ENCODE data around the gene NOTO. TPM values are rescaled to one million over a fixed set of nuclear protein-coding genes. Genes with fewer than 3 reads are reported as not detected.

The NOTO gene
- polyA plus RNA-seq, 1 donor (not counting 4 experiments of a cell fraction or from before 2014, with no cell fraction given), result not detected

DNA sequence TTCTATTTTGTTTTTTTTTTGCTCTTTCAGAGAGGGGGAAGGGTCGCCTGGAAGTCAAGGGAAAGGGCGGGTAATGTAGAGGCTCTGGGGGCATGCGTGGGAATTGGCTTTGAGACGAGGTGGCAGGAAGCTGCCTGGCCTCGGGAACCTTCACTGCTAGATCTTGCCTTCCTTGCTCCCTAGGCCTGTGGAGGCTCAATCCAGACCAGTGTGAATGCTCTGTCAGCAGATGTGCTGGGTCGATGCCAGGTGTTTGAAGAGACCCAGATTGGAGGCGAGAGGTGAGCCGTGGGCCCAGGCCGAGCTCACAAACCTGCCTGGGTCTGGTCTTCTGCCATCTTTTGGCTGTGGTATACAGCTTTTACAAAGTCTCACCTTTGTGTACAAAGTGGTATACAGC, 47.3 kb downstream of the NOTO start:
- FAIRE-seq, result no peak
- H3K27me3 ChIP-seq (ENCODE audit: control insufficient read depth, extremely low read depth, insufficient read depth, low read length), result no peaks in the 10 kb centered on the region
- no peak overlapping the region for H3K4me3 ChIP-seq (ENCODE audit: control insufficient read depth in 2 of 3, extremely low read depth in 1 of 3, insufficient read depth in 2 of 3, low read depth in 1 of 3, low read length in 3 of 3)
- TF ChIP-seq, protein P1, sequence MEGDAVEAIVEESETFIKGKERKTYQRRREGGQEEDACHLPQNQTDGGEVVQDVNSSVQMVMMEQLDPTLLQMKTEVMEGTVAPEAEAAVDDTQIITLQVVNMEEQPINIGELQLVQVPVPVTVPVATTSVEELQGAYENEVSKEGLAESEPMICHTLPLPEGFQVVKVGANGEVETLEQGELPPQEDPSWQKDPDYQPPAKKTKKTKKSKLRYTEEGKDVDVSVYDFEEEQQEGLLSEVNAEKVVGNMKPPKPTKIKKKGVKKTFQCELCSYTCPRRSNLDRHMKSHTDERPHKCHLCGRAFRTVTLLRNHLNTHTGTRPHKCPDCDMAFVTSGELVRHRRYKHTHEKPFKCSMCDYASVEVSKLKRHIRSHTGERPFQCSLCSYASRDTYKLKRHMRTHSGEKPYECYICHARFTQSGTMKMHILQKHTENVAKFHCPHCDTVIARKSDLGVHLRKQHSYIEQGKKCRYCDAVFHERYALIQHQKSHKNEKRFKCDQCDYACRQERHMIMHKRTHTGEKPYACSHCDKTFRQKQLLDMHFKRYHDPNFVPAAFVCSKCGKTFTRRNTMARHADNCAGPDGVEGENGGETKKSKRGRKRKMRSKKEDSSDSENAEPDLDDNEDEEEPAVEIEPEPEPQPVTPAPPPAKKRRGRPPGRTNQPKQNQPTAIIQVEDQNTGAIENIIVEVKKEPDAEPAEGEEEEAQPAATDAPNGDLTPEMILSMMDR (optimal IDR thresholded peaks at IDR 0.05 in 1 of 3, IDR thresholded peaks at IDR 0.05 in 1 of 3, conservative IDR thresholded peaks at IDR 0.05 in 1 of 3; ENCODE audit: extremely low read depth in 1 of 3, insufficient read depth in 2 of 3, low read length in 3 of 3), result no peak
- TF ChIP-seq EZH2 (IDR thresholded peaks at IDR 0.05; ENCODE audit: low read length), result no peak
- peaks cover 54 to 77% of the 10 kb centered on the region in 2 experiments for H3K36me3 ChIP-seq (ENCODE audit: control insufficient read depth in 2 of 2, extremely low read depth in 1 of 2, insufficient read depth in 2 of 2, low read length in 2 of 2)
- DNase-seq (ENCODE audit: low read depth, low spot score), result no peak
- H3K79me2 ChIP-seq (ENCODE audit: control insufficient read depth, insufficient read depth, low read length), result peaks cover 17% of the 10 kb centered on the region
- peaks cover 21% of the 10 kb centered on the region for H4K20me1 ChIP-seq (ENCODE audit: control insufficient read depth, extremely low read depth, insufficient read depth, low read length)
- H3K4me1 ChIP-seq (ENCODE audit: control insufficient read depth, extremely low read depth, insufficient read depth, low read length), result peaks cover 14% of the 10 kb centered on the region
- H2AFZ ChIP-seq (ENCODE audit: control insufficient read depth, low read length), result no peak overlapping the region
- H3K4me2 ChIP-seq (ENCODE audit: control insufficient read depth, extremely low read depth, insufficient read depth, low read depth, low read length), result no peak overlapping the region
- dilution Hi-C loops (cut with MboI; ENCODE audit: extremely low pct_ligation_motif_present, low sequenced_read_pairs), result no loop called here
- H3K9ac ChIP-seq (ENCODE audit: control insufficient read depth, extremely low read depth, insufficient read depth, low read length), result no peak overlapping the region
- no peak overlapping the region for H3K27ac ChIP-seq (ENCODE audit: control insufficient read depth, insufficient read depth, low read length)
- H3K9me1 ChIP-seq (ENCODE audit: control insufficient read depth, extremely low read depth, insufficient read depth, low read length), result peaks cover 10% of the 10 kb centered on the region
- no peaks in the 10 kb centered on the region for H3K9me3 ChIP-seq (ENCODE audit: control insufficient read depth, low read depth, low read length)

DNA sequence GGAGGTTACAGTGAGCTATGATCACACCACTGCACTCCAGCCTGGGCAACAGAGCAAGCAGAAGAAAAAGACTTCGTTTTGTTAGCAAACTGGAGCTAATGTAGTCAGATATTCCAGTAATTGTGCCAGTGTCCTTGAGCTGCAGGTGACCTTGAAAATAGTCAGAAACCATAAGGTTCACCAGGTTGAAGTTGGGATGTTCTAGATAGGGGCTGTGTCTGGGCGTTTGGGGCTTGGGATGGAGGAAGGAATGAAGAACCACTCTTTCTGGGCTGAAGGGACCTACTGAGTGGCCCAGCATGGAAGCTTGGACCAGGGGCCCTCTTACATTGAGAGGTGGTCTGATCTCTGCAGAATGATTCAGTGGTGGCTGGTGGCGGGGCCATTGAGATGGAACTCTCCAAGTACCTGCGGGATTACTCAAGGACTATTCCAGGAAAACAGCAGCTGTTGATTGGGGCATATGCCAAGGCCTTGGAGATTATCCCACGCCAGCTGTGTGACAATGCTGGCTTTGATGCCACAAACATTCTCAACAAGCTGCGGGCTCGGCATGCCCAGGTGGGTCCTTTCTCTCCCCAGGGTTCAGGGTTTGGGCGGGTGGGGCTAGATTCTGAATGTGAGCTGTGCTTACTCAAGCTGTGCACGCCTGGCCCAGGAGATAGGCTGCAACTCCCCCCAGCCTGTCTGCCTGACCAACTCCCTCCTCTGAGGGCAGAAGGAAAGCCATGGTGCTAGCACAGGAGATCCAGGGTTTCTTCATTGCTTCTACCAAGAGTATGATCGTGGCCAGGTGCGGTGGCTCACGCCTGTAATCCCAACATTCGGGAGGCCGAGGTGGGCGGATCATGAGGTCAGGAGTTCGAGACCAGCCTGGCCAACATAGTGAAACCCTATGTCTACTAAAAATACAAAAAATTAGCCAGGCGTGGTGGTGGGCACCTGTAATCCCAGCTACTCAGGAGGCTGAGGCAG, 48.8 kb downstream of the NOTO start:
- Histone ChIP-seq H3K79me2 (ENCODE audit: control insufficient read depth, insufficient read depth, low read length) (peaks cover 7% of the 10 kb centered on the region), H3K9me3 (ENCODE audit: control insufficient read depth, low read depth, low read length) (no peaks in the 10 kb centered on the region), H3K9ac (ENCODE audit: control insufficient read depth, extremely low read depth, insufficient read depth, low read length) (no peak overlapping the region), H3K9me1 (ENCODE audit: control insufficient read depth, extremely low read depth, insufficient read depth, low read length) (peaks cover 5% of the 10 kb centered on the region), H3K4me2 (ENCODE audit: control insufficient read depth, extremely low read depth, insufficient read depth, low read depth, low read length) (no peak overlapping the region), H3K27me3 (ENCODE audit: control insufficient read depth, extremely low read depth, insufficient read depth, low read length) (no peaks in the 10 kb centered on the region), H2AFZ (ENCODE audit: control insufficient read depth, low read length) (no peak overlapping the region), H3K4me3 (ENCODE audit: control insufficient read depth in 2 of 3, extremely low read depth in 1 of 3, insufficient read depth in 2 of 3, low read depth in 1 of 3, low read length in 3 of 3) (no peak overlapping the region), H4K20me1 (ENCODE audit: control insufficient read depth, extremely low read depth, insufficient read depth, low read length) (peaks cover 16% of the 10 kb centered on the region), H3K27ac (ENCODE audit: control insufficient read depth, insufficient read depth, low read length) (no peak overlapping the region), H3K36me3 (ENCODE audit: control insufficient read depth in 2 of 2, extremely low read depth in 1 of 2, insufficient read depth in 2 of 2, low read length in 2 of 2) (peaks cover 42 to 66% of the 10 kb centered on the region in 2 experiments), H3K4me1 (ENCODE audit: control insufficient read depth, extremely low read depth, insufficient read depth, low read length) (peaks cover 26% of the 10 kb centered on the region)
- DNase-seq (ENCODE audit: low read depth, low spot score) (no peak), FAIRE-seq (no peak)
- TF ChIP-seq, protein P1 (optimal IDR thresholded peaks at IDR 0.05 in 1 of 3, IDR thresholded peaks at IDR 0.05 in 1 of 3, conservative IDR thresholded peaks at IDR 0.05 in 1 of 3; ENCODE audit: extremely low read depth in 1 of 3, insufficient read depth in 2 of 3, low read length in 3 of 3), result no peak
- no peak for TF ChIP-seq EZH2 (IDR thresholded peaks at IDR 0.05; ENCODE audit: low read length)
- dilution Hi-C loops (cut with MboI; ENCODE audit: extremely low pct_ligation_motif_present, low sequenced_read_pairs), result no loop called here
